GM12891 (cell line): Measurements from ENCODE around the gene SECISBP2.

ENCODE experiments used
- PAX5 ChIP-seq: IDR thresholded peaks from 2 replicates; pipeline ENCODE4 v1.6.1; 2011; ENCODE audit warnings: low read length, moderate library complexity, mild to moderate bottlenecking; ENCODE audit not compliant: insufficient read depth, severe bottlenecking
- POLR2A ChIP-seq: IDR thresholded peaks from 2 replicates; pipeline ENCODE4 v1.6.1; 2011; ENCODE audit warnings: low read depth, low read length, control low read depth
- POLR2AphosphoS5 ChIP-seq: IDR thresholded peaks from 2 replicates; pipeline ENCODE4 v1.6.1; 2011; ENCODE audit warnings: low read depth, low read length, control low read depth
- POU2F2 ChIP-seq: IDR thresholded peaks from 2 replicates; pipeline ENCODE4 v1.6.1; 2011; ENCODE audit warnings: low read depth, mild to moderate bottlenecking, control low read depth, low read length, moderate library complexity
- SPI1 ChIP-seq: IDR thresholded peaks from 2 replicates; pipeline ENCODE4 v1.6.1; 2011; ENCODE audit warnings: low read depth, low read length, control low read depth
- TAF1 ChIP-seq: IDR thresholded peaks from 2 replicates; pipeline ENCODE4 v1.6.1; 2011; ENCODE audit warnings: low read depth, low read length, control low read depth

- no peak for TF ChIP-seq POLR2AphosphoS5
- no peak for TF ChIP-seq POLR2A
- no peak for TF ChIP-seq TAF1
- no peak for TF ChIP-seq POU2F2
- no peak for TF ChIP-seq SPI1
- no peak for TF ChIP-seq PAX5
Measured at GRCh38 chr9:89376741-89377351, 58.5 kb downstream of the SECISBP2 start.
